Panc1 (cell line): ENCODE results near the gene CCDC102A. TPM values are rescaled to one million over a fixed set of nuclear protein-coding genes. Genes with fewer than 3 reads are reported as not detected.

Source experiments
- ATAC-seq: fragments of 200-7000 bp; cut with Tn5 transposase; 2 replicates; pipeline ENCODE4 v1.9.1; 2020; ENCODE audit warnings: mild to moderate bottlenecking, moderate library complexity
- BruUV-seq: library from RNA; stranded (reverse); fragments of 400-500 nt; replicated peaks from 2 replicates; lab custom pipeline; 2021; lab: Mats Ljungman, UMichigan
- CTCF ChIA-PET: fragments of 300-600 bp; sonication (Branson Sonifier 250); formaldehyde crosslinking; loops from one replicate; lab custom pipeline; 2022; ENCODE audit warnings: antibody characterized with exemption; lab: Charles Lee
- POLR2A ChIA-PET: fragments of 300-600 bp; sonication (Branson Sonifier 250); formaldehyde crosslinking; loops from one replicate; lab custom pipeline; 2022; ENCODE audit warnings: antibody characterized with exemption; lab: Charles Lee
- DNase-seq: peaks from one replicate; pipeline ENCODE4 v3.0.0-alpha.2; 2010; ENCODE audit warnings: low read depth, low spot score
- H3K27ac ChIP-seq: 2 replicates; pipeline ENCODE4 v1.5.1; 2011; ENCODE audit warnings: mild to moderate bottlenecking, low read length, inconsistent platforms
- H3K27me3 ChIP-seq: fragments of 200-500 bp; sonication (Bioruptor generic); 2 replicates; pipeline ENCODE4 v1.6.0; 2014; ENCODE audit warnings: low read length, inconsistent platforms; ENCODE audit not compliant: control insufficient read depth, insufficient read depth
- H3K36me3 ChIP-seq: fragments of 200-500 bp; sonication (Bioruptor generic); 2 replicates; pipeline ENCODE4 v1.5.1; 2014; ENCODE audit warnings: inconsistent platforms, mild to moderate bottlenecking, low read length, moderate library complexity; ENCODE audit not compliant: control insufficient read depth, insufficient read depth
- H3K4me1 ChIP-seq: 2 replicates; pipeline ENCODE4 v1.5.1; 2011; ENCODE audit warnings: inconsistent platforms, mild to moderate bottlenecking, low read length, moderate library complexity; ENCODE audit not compliant: control insufficient read depth, insufficient read depth
- H3K4me3 ChIP-seq, 2 experiments: 2 replicates each; pipeline ENCODE4 v1.5.1; 2011 to 2012; ENCODE audit warnings: low read depth in 2 of 2, low read length in 2 of 2, mild to moderate bottlenecking in 2 of 2, inconsistent platforms in 1 of 2, moderate library complexity in 1 of 2
- H3K9me3 ChIP-seq: fragments of 200-500 bp; sonication (Bioruptor generic); 2 replicates; pipeline ENCODE4 v1.5.1; 2014; ENCODE audit warnings: low read depth, mild to moderate bottlenecking, inconsistent platforms, low read length, moderate library complexity; ENCODE audit not compliant: control insufficient read depth, insufficient read depth
- CTCF ChIP-seq: fragments of 450-650 bp; IDR thresholded peaks from 2 replicates; pipeline ENCODE4 v1.5.1; 2017; ENCODE audit warnings: mild to moderate bottlenecking
- POLR2AphosphoS5 ChIP-seq: IDR thresholded peaks from 2 replicates; pipeline ENCODE4 v1.6.1; 2012; ENCODE audit warnings: mild to moderate bottlenecking, low read depth, low read length, moderate library complexity
- REST ChIP-seq, 2 experiments: IDR thresholded peaks; 2 replicates each; pipeline ENCODE4 v1.6.1; 2011 to 2012; ENCODE audit warnings: low read depth in 2 of 2, control low read depth in 1 of 2, low read length in 1 of 2, mild to moderate bottlenecking in 1 of 2, moderate library complexity in 1 of 2; ENCODE audit not compliant: insufficient read depth in 1 of 2
- SIN3A ChIP-seq: IDR thresholded peaks from 2 replicates; pipeline ENCODE4 v1.6.1; 2012; ENCODE audit warnings: low read depth, mild to moderate bottlenecking, low read length, moderate library complexity, borderline replicate concordance; ENCODE audit not compliant: insufficient read depth
- TCF7L2 ChIP-seq: IDR thresholded peaks from 2 replicates; pipeline ENCODE4 v1.6.1; 2011; ENCODE audit warnings: mild to moderate bottlenecking, low read depth, low read length, inconsistent platforms
- in situ Hi-C: cut with HindIII; loops from 2 replicates; pipeline ENCODE4 v1.10.0; 2016; ENCODE audit warnings: low sequenced_read_pairs, low pct_unique_long_range_greater_than_20kb
- intact Hi-C: fragments of 100-400 bp; cut with micrococcal nuclease; formaldehyde crosslinking; loops from one replicate; pipeline ENCODE4 v1.10.0; 2022; ENCODE audit not compliant: unreplicated experiment
- total RNA-seq: library from RNA; stranded (reverse); gene quantifications from one replicate; pipeline ENCODE4 v1.2.1, GENCODE V29; 2021; ENCODE audit not compliant: unreplicated experiment

Gene CCDC102A
- total RNA-seq, 1 experiment from 2014 or later: 12.9 TPM

DNA sequence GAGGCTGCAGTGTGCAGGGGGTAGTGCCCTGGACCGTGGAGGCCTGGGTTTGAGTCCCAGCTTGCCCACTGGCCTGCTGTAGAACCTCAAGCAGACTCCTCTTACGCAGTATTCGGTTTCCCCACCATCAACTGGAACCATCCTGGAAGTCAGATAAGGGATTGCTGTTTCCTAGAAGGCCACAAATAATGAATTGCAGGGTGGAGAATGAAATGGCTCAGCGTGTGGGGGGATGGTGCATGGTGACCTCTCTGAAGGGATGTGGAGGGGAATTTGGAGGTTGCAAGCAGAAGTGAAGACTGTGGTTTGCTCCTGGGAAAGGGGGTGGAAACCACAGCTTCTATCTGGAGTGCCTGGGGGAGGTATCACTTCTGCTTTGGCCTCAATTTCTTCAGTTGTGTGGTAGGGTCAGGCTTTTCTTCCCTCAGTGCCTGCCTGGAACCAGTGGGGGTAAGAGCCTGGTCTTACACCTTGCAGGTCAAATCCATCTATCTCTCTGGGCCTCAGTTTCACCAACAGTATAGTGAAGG lies 7.8 kb upstream of the CCDC102A start:
- ATAC-seq: no peak
- Histone ChIP-seq H3K27ac (no peak overlapping the region), H3K4me1 (no peaks in the 10 kb centered on the region), H3K4me3 (no peak overlapping the region), H3K27me3 (no peaks in the 10 kb centered on the region), H3K9me3 (no peaks in the 10 kb centered on the region), H3K36me3 (no peaks in the 10 kb centered on the region)
- intact Hi-C loops: no loop called here
- in situ Hi-C loops: no loop called here
- DNase-seq: no peak
- ChIA-PET CTCF (no interaction called here), POLR2A (interaction anchor here (0.5 kb wide), 1 partner anchor 21 kb away, joined by 3 read pairs; no protein-coding TSS in a partner anchor)
- TF ChIP-seq TCF7L2 (no peak), SIN3A (no peak), CTCF (no peak), REST (IDR thresholded peaks at IDR 0.05; ENCODE audit: insufficient read depth in 1 of 2, low read depth in 2 of 2, low read length in 1 of 2) (no peak), POLR2AphosphoS5 (no peak)
- BruUV-seq: no TSS peak

DNA sequence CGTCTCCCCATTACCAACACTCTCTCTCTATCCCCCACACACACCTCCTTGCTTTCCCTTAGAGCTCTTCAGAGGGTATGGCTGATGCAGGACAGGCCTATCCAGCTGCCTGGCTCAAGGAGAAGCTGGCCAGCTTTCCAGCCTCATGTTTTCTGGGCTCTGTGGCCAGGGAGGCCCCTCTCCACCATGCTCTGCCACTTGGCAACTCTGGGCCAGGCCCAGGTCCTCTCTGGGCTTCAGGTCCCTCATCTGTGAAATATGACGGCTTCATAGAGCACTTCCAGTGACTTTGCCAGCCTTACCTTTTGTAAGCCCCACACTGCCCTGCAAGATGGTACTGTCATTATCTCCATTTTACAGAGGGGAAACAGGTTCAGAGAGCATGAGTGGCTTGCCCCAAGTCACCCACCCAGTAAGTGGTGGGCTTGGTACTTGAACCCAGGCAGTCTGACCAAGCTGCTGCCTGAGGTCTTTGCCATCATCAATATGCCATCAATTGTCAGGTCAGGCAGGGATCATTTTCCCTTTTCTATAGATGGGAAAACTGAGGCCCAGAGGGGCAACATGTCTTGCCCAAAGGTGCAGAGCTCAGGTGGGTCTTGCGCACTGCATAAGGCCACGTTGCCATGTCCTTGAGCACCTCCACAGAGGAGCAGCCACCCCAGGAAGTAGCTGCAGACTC lies 5.5 kb upstream of the CCDC102A start:
- no peak overlapping the region for H3K4me3 ChIP-seq
- intact Hi-C loops (no loop called here), in situ Hi-C loops (no loop called here)
- no peak for TF ChIP-seq TCF7L2
- TF ChIP-seq CTCF: no peak
- no peak for TF ChIP-seq REST (IDR thresholded peaks at IDR 0.05; ENCODE audit: insufficient read depth in 1 of 2, low read depth in 2 of 2, low read length in 1 of 2)
- no peak for TF ChIP-seq POLR2AphosphoS5
- TF ChIP-seq SIN3A: no peak
- H3K36me3 ChIP-seq: no peaks in the 10 kb centered on the region
- H3K9me3 ChIP-seq: no peaks in the 10 kb centered on the region
- DNase-seq: no peak
- CTCF ChIA-PET: interaction anchor here (0.5 kb wide), 1 partner anchor 556 kb away, joined by 7 read pairs; no protein-coding TSS in a partner anchor
- BruUV-seq: no TSS peak
- H3K27ac ChIP-seq: no peak overlapping the region
- POLR2A ChIA-PET: no interaction called here
- ATAC-seq: no peak
- peaks cover 2% of the 10 kb centered on the region; the same call in 1 of the 2 replicates for H3K4me1 ChIP-seq
- H3K27me3 ChIP-seq: no peaks in the 10 kb centered on the region
